ENCODE data around the gene NCOA7.

DNA sequence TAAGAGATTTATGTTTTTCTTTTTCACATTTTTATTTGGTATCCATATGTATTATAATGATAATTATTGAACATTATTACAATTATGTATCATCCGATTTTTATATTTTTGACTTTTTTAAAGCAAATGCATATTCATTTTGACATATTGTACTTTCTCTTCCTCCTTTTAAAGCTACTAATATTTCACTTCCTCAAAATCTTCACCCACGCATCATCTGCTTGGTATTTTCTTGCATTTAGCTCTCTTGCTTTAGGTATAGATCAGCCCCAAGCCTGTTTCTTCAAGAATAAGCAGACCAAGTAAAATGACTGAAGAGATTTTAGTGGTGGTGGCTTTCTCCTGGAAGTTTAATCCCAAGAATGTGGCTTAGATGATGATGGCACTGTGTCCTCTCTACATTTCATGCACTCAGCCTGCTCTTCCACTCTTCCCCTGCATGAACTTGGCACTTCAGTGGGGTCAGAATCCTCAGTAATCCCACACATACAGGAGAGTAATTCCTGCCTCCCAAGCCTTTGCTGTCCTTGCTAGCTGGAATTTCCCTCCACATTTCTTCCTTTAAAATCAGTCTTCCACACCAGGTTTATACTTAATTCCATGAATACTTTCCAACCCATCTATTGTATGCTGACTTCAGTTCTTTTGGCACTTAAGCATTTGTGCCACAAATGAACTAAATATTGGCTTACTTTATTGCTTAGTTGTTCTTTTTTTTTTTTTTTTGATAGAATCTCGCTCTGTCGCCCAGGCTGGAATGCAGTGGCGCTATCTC lies 8.2 kb downstream of the NCOA7 start:
- TF ChIP-seq, protein P1, sequence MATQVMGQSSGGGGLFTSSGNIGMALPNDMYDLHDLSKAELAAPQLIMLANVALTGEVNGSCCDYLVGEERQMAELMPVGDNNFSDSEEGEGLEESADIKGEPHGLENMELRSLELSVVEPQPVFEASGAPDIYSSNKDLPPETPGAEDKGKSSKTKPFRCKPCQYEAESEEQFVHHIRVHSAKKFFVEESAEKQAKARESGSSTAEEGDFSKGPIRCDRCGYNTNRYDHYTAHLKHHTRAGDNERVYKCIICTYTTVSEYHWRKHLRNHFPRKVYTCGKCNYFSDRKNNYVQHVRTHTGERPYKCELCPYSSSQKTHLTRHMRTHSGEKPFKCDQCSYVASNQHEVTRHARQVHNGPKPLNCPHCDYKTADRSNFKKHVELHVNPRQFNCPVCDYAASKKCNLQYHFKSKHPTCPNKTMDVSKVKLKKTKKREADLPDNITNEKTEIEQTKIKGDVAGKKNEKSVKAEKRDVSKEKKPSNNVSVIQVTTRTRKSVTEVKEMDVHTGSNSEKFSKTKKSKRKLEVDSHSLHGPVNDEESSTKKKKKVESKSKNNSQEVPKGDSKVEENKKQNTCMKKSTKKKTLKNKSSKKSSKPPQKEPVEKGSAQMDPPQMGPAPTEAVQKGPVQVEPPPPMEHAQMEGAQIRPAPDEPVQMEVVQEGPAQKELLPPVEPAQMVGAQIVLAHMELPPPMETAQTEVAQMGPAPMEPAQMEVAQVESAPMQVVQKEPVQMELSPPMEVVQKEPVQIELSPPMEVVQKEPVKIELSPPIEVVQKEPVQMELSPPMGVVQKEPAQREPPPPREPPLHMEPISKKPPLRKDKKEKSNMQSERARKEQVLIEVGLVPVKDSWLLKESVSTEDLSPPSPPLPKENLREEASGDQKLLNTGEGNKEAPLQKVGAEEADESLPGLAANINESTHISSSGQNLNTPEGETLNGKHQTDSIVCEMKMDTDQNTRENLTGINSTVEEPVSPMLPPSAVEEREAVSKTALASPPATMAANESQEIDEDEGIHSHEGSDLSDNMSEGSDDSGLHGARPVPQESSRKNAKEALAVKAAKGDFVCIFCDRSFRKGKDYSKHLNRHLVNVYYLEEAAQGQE (IDR thresholded peaks at IDR 0.05; ENCODE audit: insufficient replicate concordance, low read depth) = no peak
- TF ChIP-seq, protein P2, sequence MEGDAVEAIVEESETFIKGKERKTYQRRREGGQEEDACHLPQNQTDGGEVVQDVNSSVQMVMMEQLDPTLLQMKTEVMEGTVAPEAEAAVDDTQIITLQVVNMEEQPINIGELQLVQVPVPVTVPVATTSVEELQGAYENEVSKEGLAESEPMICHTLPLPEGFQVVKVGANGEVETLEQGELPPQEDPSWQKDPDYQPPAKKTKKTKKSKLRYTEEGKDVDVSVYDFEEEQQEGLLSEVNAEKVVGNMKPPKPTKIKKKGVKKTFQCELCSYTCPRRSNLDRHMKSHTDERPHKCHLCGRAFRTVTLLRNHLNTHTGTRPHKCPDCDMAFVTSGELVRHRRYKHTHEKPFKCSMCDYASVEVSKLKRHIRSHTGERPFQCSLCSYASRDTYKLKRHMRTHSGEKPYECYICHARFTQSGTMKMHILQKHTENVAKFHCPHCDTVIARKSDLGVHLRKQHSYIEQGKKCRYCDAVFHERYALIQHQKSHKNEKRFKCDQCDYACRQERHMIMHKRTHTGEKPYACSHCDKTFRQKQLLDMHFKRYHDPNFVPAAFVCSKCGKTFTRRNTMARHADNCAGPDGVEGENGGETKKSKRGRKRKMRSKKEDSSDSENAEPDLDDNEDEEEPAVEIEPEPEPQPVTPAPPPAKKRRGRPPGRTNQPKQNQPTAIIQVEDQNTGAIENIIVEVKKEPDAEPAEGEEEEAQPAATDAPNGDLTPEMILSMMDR (IDR thresholded peaks at IDR 0.05; ENCODE audit: insufficient read depth, low read length) = no peak
- TF ChIP-seq GABPA (IDR thresholded peaks at IDR 0.05; ENCODE audit: low read depth) = no peak
- TF ChIP-seq POLR2AphosphoS5 (IDR thresholded peaks at IDR 0.05; ENCODE audit: low read depth) = no peak

Measured in HL-60 (cell line).